GM19239 (cell line): ENCODE results near the gene FCHSD1.

Experiments used
- DNase-seq: peaks from one replicate; pipeline ENCODE4 v3.0.0; 2011; ENCODE audit warnings: low spot score; ENCODE audit not compliant: insufficient read length
- FAIRE-seq: peaks from 2 replicates; lab custom pipeline; 2011; peaks lifted over from hg19 to GRCh38; lab: Jason Lieb, UNC

The FCHSD1 gene

DNA sequence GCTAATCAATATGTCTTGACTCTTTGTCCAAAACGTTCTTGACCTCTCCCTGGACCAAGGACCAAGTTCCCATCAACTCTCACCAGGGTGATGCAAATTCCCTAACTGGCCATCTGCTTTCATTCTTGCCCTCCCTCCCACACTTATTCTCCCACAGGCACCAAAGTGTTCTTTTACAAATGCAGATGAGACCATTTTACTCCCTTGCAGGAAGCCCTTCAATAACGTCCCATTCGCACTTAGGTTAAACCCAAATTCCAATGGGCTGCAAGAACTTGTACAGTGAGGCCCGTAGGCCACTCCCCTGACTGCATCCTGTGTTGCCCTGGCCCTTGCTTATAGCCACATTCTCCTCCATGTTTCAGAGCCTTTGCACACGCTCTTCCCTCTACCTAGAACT is 23.5 kb upstream of the FCHSD1 start:
- no peak for FAIRE-seq
- no peak for DNase-seq

- FAIRE-seq, result no peak
- no peak for DNase-seq
Measured at GRCh38 chr5:141672841-141673813, 21.9 kb upstream of the FCHSD1 start.

GRCh38 chr5:141672071-141672840 is 21.0 kb upstream of the FCHSD1 start:
- DNase-seq, result no peak
- no peak for FAIRE-seq

- DNase-seq, result no peak
- FAIRE-seq, result no peak
Measured at GRCh38 chr5:141669520-141669919, 18.3 kb upstream of the FCHSD1 start.

DNA sequence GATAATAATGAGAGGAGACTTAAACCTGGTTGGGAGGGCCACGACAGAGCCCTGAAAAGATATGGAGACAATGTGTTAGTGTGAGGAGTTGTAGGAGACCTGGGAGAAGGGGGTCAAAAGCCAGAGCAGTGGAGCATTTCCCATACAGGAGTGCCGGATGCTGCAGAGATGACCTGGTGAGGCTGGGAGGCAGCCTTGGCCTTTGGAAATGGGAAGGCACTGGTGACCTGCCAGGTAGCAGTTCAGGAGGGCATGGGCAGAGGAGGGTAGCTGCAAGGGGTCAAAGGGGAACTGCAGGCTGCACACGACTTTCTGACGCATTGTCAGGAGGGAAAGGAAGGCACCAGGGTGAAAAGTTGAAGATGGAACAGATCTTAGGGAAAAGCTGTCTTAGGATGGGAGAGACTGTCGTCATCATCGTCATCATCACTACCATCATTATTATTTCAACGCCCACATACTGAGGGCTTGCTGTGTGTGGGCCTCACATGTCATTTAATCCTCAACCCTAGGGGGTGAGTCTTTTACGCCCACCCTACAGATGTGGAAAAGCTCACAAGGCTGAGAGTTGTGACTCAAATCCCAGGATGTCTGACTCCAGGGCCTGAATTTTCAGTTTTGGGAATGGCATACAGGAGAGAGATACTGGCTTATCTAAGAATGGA is 17.5 kb upstream of the FCHSD1 start:
- DNase-seq (no peak), FAIRE-seq (no peak)

DNA sequence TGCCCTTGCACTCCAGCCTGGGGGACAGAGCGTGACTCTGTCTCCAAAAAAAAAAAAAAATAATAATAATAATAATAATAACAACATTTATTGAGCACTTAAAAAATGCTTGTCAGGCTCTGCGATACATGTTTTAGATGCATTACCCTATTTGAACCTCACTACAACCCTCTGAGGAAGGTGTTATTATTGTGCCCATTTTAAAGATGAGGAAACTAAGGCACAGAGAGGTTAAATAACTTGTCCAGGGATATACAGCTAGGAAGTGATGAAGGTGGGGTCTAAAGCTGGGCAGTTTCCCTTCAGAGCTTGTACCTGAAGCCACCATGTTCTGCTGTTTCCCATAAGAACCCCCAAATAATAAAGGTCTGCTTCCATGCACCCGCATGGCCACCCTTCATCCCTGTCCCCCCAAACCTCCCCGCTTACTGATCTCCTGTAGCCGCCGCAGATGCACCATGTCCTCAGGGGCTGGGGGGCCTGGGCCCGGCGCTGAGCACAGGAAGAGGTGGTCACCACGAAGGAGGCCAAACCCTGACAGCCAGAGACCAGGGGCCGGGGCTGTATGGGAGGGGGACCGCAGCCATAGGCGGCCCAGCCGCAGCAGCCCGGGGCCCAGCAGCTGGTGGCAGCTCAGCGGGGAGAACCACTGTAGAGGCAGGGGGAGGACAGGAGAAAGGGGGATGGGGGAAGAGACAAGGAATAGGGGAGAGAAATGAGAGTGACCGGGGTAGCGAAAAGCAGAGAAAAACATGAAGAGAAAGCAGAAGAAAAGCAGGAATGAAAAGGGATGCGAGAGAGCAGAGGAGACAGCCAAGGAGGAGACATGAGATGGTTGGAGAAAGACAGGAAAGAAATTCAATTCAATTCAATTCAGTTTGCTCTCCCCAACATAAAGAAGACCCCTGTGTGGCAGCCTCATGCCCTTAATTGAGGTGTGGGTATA is 15.1 kb upstream of the FCHSD1 start:
- DNase-seq (no peak), FAIRE-seq (no peak)

- FAIRE-seq, result peak; percentile 96
- DNase-seq, result peak; percentile 90
Measured at GRCh38 chr5:141664733-141665461, 13.7 kb upstream of the FCHSD1 start.

- FAIRE-seq, result no peak
Measured at GRCh38 chr5:141663506-141663905, 12.3 kb upstream of the FCHSD1 start.

GRCh38 chr5:141662028-141662427 is 10.8 kb upstream of the FCHSD1 start:
- no peak for FAIRE-seq
- DNase-seq, result no peak

More at GRCh38 chr5:141663506-141663905, 12.3 kb upstream of the FCHSD1 start:
- DNase-seq, result no peak

DNA sequence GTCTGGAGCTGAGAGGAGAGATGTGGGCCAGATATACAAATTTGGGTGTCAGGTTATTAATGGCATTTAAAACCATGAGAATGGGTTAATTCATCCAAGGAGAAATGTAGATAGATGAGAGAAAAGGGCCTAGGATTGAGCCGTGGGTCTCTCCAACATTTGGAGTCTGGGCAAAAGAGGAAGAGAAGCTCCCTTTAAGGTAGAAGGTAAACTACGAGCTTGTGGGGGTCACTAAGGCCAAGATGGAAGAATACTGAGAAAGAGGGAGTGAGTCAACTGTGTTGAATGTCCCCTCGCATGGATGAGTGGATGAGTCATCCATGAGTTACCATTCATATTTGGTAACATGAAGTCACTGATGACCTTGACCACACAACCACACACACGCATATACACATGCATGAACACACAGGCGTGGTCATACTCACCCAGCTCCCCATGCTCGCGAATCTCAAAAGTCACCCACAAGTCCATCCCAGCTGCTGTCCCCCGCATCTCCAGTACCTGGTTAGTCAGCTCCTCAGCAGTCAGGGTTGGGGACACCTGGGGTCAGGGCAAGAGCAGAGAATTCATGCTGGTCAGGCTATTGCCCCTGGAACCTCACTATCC is 6.8 kb upstream of the FCHSD1 start:
- FAIRE-seq (no peak), DNase-seq (no peak)

- DNase-seq (no peak), FAIRE-seq (no peak)
Measured at GRCh38 chr5:141657404-141657803, 6.2 kb upstream of the FCHSD1 start.

DNA sequence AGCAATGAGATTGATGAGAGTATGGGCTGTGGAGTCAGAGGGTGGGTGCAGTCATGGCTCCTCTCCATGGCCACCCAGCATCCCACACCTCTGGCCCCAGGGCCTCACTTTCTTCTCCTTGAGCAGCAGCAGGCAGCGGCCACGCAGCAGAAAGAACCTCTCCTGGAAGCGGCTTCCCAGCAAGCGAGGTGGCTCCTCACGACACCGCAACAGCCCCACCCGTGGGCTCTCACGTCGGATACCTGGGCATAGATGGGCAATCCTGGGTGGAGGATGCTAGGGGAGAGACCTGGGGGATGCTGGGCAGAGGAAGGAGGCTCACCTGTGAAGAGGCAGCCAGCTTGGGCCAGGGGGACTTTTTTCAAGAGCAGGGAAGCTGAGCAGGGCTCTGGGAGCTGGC is 5.2 kb upstream of the FCHSD1 start:
- DNase-seq (no peak), FAIRE-seq (no peak)

GRCh38 chr5:141655020-141655419 is 3.8 kb upstream of the FCHSD1 start:
- FAIRE-seq (no peak), DNase-seq (no peak)

GRCh38 chr5:141654298-141654697 is 3.1 kb upstream of the FCHSD1 start:
- DNase-seq, result no peak

GRCh38 chr5:141651728-141652105 is 499 bp upstream of the FCHSD1 start:
- FAIRE-seq (no peak), DNase-seq (no peak)

More at GRCh38 chr5:141654298-141654697, 3.1 kb upstream of the FCHSD1 start:
- FAIRE-seq, result no peak

DNA sequence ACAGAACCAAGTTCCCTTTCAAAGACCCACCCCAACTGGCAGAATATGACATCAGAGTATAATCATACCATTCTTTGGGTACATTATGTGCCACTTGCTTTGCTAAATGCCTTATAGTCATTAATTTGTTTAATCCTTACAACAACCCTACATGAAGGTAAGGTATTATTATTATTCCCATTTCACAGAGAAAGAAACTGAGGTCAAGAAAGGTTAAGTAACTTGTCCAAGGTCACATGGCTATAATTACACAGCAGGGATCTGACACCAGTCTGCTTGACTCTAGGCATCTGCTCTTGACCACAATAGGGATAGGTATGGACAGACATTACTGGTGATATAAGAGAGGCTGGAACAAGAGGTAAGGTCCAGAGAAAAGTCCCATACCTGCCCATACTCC is 1.2 kb downstream of the FCHSD1 start:
- DNase-seq (no peak), FAIRE-seq (no peak)

DNA sequence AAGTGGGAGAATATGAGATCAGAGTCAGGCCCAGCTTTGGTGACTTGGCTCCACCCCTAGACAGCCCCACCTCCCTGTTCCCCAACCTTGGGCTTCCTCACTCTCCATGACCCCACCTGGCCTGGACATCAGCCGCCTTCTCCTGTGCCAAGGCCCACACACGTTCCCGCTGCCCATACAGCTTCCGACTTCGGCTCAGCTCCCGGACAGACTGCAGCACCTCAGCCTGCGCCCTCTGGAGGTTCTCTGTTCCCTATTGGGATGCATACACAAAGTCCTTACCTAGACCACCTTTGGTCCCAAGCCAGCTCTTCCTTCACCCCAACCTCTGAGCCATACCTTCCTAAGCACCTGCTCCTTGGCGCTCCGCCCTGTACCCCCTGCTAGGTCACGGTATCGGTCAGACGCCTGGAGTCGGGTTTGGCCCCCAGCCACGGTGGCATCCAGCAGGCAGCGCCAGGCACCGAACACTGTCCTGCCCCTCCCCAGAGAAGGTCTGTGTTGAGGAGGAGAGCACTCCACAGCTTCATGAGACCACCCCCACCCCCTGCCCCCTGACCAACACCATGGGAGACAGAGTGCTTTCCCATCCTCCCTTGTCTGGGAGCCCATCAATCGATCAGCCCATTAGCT is 2.0 kb downstream of the FCHSD1 start:
- no peak for DNase-seq
- FAIRE-seq, result no peak

DNA sequence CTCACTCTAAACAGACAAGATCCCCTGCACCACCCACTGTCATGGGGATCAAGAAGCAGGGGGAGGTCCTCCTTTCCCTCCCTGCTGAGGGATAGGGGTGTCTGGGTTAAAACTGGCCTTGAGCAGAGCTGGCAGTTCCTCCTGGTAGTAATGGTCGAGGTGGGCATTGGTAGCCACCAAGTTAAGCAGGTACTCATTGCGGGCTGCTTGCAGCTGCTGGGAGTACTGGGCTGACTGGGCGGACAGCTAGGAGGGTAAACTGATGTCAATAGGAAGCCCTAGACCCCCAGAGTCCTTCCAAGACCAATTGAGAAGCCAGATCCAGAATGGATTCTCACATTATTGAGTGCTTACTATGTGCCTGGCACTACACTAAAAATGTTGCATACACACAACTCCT is 3.4 kb downstream of the FCHSD1 start:
- no peak for FAIRE-seq

More for the DNA sequence above, 3.4 kb downstream of the FCHSD1 start:
- no peak for DNase-seq
